ENCODE results near the gene ZSWIM2.
"Not testable (repeated sequence)": the region's sequence is repeated elsewhere in the genome, so short reads cannot be mapped to it uniquely, and the experiment has no call there.

ZSWIM2 gene

GRCh38 chr2:186841940-186842339 lies 7.0 kb downstream of the ZSWIM2 start:
- DNase-seq = peak; percentile 86

GRCh38 chr2:186835628-186836027 lies 13.3 kb downstream of the ZSWIM2 start:
- DNase-seq = peak; percentile 53

DNA sequence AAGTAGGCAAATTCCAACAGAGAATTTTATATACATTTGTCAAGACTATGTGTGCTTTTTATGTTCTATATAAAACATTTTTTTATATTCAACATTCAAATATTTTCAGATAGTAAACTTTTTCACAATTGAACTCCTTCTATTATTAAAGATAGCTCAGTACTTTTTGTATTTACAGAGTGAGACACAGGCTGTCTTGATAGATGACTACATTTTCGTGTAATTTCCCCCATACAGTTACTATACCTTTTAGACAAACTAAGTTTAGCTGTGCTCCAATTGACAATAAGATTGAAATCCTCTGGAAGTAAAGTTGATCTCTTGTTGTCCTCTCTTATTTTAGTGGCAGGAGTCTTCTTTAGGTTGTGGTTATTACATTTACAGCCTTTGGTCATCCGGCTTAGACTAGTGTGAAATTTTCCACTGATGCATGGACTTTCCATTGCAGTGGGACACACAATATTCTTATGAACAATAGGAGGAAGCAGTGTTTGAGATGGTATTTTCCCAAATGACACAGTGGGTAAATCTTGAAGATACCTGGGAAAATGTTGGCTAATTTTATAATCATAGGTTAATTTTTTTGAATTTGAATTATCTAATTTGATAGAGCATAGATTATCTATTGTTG lies 21.0 kb downstream of the ZSWIM2 start:
- DNase-seq = no peak

- DNase-seq = peak; percentile 77
Observed at GRCh38 chr2:186827411-186827810, 21.6 kb downstream of the ZSWIM2 start.

- no peak for DNase-seq
Observed at GRCh38 chr2:186822323-186822722, 26.6 kb downstream of the ZSWIM2 start.

- DNase-seq = no peak
Observed at GRCh38 chr2:186820303-186820702, 28.7 kb downstream of the ZSWIM2 start.

DNA sequence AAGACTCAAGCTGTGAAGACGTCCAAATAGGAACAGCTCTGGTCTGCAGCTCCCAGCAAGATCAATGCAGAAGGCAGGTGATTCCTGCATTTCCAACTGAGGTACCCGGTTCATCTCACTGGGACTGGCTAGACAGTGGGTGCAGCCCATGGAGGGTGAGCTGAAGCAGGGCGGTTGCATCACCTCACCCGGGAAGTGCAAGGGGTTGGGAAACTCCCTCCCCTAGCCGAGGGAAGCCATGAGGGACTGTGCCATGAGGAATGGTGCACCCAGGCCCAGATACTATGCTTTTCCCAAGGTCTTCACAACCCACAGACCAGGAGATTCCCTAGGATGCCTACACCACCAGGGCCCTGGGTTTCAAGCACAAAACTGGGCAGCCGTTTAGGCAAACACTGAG lies 37.2 kb downstream of the ZSWIM2 start:
- not testable (repeated sequence) for DNase-seq

GRCh38 chr2:186806591-186806990 lies 42.4 kb downstream of the ZSWIM2 start:
- DNase-seq = no peak

DNA sequence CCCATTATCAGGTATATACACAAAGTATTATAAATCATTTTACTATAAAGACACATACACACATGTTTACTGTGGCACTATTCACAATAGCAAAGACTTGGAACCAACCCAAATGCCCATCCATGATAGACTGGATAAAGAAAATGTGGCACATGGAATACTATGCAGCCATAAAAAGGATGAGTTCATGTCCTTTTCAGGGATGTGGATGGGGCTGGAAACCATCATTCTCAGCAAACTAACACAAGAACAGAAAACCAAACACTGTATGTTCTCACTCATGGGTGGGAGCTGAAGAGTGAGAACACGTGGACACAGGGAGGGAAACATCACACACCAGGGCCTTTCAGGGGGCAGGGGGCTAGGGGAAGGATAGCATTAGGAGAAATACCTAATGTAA lies 50.4 kb downstream of the ZSWIM2 start:
- not testable (repeated sequence) for DNase-seq

DNA sequence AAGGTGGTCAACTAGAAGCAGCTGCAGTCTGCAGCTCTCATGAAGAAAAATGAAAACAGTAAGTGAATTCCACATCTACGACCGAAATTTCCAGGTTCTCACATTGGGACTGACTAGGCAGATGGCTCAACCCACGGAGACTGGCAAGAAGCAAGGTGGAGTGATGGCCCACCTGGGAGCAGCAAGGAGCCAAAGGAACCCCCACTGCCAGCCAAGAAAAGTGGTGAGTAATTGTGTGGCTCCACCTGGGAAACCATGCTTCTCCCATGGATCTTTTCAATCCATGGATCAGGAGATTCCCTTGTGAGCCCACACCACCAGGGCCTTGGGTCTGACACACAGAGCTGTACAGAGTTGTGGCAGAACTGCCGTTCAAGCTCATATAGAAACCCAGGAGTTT lies 64.0 kb downstream of the ZSWIM2 start:
- DNase-seq = no peak

- DNase-seq = no peak
Observed at GRCh38 chr2:186783254-186783653, 65.7 kb downstream of the ZSWIM2 start.

GRCh38 chr2:186780701-186781316 lies 68.2 kb downstream of the ZSWIM2 start:
- peak; percentile 10 for DNase-seq

Measured in fibroblast of skin of abdomen (primary cell).